Measurements from ENCODE around the gene SYNDIG1. TPM values are rescaled to one million over a fixed set of nuclear protein-coding genes. Genes with fewer than 3 reads are reported as not detected.

Gene SYNDIG1
- total RNA-seq, 1 experiment from 2014 or later = 17.9 TPM

DNA sequence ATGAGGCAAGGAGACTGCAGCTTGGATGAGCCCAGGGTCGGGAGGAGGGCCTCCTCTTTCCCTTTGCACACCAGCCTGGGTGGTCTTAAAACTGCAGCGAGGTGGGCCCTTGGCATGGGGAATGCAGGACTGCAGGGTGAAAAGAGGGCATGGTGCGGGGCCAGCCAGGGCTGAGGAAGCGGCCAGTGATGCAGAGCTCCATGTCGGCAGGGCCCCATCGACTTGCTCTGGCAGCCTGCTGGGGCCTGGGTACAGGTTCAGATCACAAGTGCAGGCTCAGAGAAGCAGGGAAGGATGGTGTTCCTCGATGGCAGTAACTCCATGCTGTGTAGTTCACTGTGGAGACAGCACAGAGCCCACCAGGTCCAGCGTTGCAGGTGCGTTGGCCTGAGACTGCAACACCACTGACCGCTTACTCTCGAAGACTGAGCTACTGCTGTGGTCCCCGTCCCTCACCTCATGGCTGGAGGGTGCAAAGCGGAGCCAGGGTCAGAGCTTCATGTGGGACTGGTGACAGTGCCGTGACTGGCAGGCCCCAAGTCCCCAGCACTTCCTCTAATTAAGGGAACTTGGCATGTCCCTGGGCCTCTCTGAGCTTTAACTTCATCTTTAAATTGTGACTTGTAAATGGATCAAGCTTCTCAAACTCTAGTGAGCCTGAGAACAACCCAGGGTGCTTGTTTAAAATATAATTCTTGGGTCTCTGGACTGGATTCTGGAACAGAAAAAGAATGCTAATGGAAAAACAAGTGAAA lies 223.2 kb downstream of the SYNDIG1 start:
- Histone ChIP-seq H3K36me3 (ENCODE audit: insufficient read depth, low read length, poor library complexity, severe bottlenecking) (no peaks in the 10 kb centered on the region), H3K4me1 (ENCODE audit: insufficient read depth, low read length, poor library complexity, severe bottlenecking) (peaks cover 8% of the 10 kb centered on the region), H3K9me3 (ENCODE audit: low read depth, low read length, poor library complexity, severe bottlenecking) (peaks cover 3% of the 10 kb centered on the region), H3K27ac (ENCODE audit: low read depth, low read length, poor library complexity, severe bottlenecking) (no peak overlapping the region), H3K27me3 (replicated peaks; ENCODE audit: insufficient read depth, low read depth, low read length, poor library complexity) (no peaks in the 10 kb centered on the region), H3K4me3 (ENCODE audit: low read depth, low read length, poor library complexity, severe bottlenecking) (no peak overlapping the region)
- intact Hi-C loops (cut with micrococcal nuclease; ENCODE audit: unreplicated experiment) = no loop called here
- CTCF ChIA-PET = no interaction called here
- POLR2A ChIA-PET (ENCODE audit: low non-redundant PET) = no interaction called here
- no TSS peak for BruUV-seq (replicated peaks)
- DNase-seq (ENCODE audit: low spot score) = no peak
- TF ChIP-seq CTCF (conservative IDR thresholded peaks at IDR 0.05; ENCODE audit: low read depth, low read length) (no peak), EZH2 (IDR thresholded peaks at IDR 0.05; ENCODE audit: borderline replicate concordance, low read depth, low read length, poor library complexity, severe bottlenecking) (no peak)

DNA sequence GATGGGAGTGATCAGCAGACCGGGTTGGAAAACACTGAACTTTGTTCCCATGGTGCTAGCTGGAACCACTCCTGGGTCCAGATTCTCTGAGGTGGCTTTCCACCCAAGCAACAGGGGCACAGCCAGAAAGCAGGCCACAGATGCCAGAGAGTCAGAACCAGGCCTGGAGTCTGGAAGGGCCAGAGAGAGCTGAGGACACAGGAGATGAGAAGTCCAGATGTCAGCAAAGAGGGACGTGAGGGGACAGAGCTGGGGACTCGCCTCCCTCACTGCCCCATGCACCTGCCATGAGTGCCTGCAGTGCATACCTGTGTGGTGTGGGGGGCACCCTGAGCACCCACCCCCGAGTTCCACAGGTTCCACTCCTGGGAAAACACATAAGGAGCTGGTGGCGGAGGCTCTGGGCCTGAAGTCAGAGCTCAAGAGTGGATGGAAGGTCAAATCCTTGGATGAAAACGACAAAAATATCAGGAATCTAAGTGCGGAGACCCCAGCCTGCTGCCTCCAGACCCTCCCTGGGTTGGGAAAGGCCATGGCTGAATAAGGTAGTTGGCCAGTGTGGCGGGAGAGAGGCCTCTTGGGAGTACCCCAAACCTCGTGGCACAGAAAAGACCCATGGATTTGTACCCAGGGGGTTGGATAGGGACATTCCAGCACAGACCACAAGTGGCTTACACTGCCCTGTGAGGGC lies 224.2 kb downstream of the SYNDIG1 start:
- no peaks in the 10 kb centered on the region for H3K27me3 ChIP-seq (replicated peaks; ENCODE audit: insufficient read depth, low read depth, low read length, poor library complexity)
- no peak overlapping the region for H3K27ac ChIP-seq (ENCODE audit: low read depth, low read length, poor library complexity, severe bottlenecking)
- H3K36me3 ChIP-seq (ENCODE audit: insufficient read depth, low read length, poor library complexity, severe bottlenecking) = no peaks in the 10 kb centered on the region
- no peak for DNase-seq (ENCODE audit: low spot score)
- TF ChIP-seq CTCF (conservative IDR thresholded peaks at IDR 0.05; ENCODE audit: low read depth, low read length) (no peak), EZH2 (IDR thresholded peaks at IDR 0.05; ENCODE audit: borderline replicate concordance, low read depth, low read length, poor library complexity, severe bottlenecking) (no peak)
- ChIA-PET CTCF (no interaction called here), POLR2A (ENCODE audit: low non-redundant PET) (no interaction called here)
- no TSS peak for BruUV-seq (replicated peaks)
- peaks cover 8% of the 10 kb centered on the region for H3K4me1 ChIP-seq (ENCODE audit: insufficient read depth, low read length, poor library complexity, severe bottlenecking)
- H3K9me3 ChIP-seq (ENCODE audit: low read depth, low read length, poor library complexity, severe bottlenecking) = no peaks in the 10 kb centered on the region
- no peak overlapping the region for H3K4me3 ChIP-seq (ENCODE audit: low read depth, low read length, poor library complexity, severe bottlenecking)
- intact Hi-C loops (cut with micrococcal nuclease; ENCODE audit: unreplicated experiment) = no loop called here

DNA sequence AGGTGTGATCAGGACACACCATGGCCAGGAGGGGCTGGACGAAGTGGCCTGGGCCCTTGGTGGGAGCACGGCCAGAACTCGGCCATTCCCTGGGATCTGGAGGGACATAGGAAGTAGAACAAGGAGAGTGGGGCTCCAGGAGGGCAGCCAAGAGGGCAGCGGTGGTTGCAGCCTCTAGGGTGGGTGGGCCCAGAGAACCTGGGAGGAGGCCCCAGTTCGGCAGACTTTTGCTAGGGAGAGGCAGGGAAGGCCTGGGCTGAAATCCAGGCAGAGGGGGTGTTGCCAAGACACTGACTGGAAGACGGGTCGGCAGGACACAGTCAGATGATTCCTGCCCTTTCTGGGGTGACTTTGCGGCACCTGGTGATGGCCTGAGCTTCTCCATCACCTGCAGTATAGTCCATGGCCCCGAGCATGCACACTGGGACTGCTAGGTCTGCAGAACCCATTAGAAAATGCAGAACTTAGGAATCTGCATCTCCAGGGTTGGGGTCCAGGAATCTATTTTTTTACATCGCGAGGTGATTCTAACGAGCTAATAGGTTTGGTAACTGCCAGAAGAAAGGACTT lies 224.8 kb downstream of the SYNDIG1 start:
- POLR2A ChIA-PET (ENCODE audit: low non-redundant PET) = no interaction called here
- no peaks in the 10 kb centered on the region for H3K36me3 ChIP-seq (ENCODE audit: insufficient read depth, low read length, poor library complexity, severe bottlenecking)
- peaks cover 8% of the 10 kb centered on the region for H3K4me1 ChIP-seq (ENCODE audit: insufficient read depth, low read length, poor library complexity, severe bottlenecking)
- H3K9me3 ChIP-seq (ENCODE audit: low read depth, low read length, poor library complexity, severe bottlenecking) = no peaks in the 10 kb centered on the region
- no peak for DNase-seq (ENCODE audit: low spot score)
- no TSS peak for BruUV-seq (replicated peaks)
- CTCF ChIA-PET = no interaction called here
- H3K27ac ChIP-seq (ENCODE audit: low read depth, low read length, poor library complexity, severe bottlenecking) = no peak overlapping the region
- no peak overlapping the region for H3K4me3 ChIP-seq (ENCODE audit: low read depth, low read length, poor library complexity, severe bottlenecking)
- TF ChIP-seq EZH2 (IDR thresholded peaks at IDR 0.05; ENCODE audit: borderline replicate concordance, low read depth, low read length, poor library complexity, severe bottlenecking) (no peak), CTCF (conservative IDR thresholded peaks at IDR 0.05; ENCODE audit: low read depth, low read length) (no peak)
- no peaks in the 10 kb centered on the region for H3K27me3 ChIP-seq (replicated peaks; ENCODE audit: insufficient read depth, low read depth, low read length, poor library complexity)
- intact Hi-C loops (cut with micrococcal nuclease; ENCODE audit: unreplicated experiment) = no loop called here

All from A673 (cell line).